Gastroesophageal sphincter (tissue), 3 donors: ENCODE measurements around the gene ZNF503.

ENCODE experiments used
- CTCF ChIP-seq, 4 experiments: fragments of 200-600 bp in 2 of 4; fragments of 450-650 bp in 2 of 4; sonication (generic) in 1 of 4; IDR thresholded peaks; one replicate each; pipeline ENCODE4 v1.5.1; 2017 to 2019; ENCODE audit warnings: antibody characterized with exemption in 4 of 4, mild to moderate bottlenecking in 2 of 4, moderate library complexity in 2 of 4
- POLR2A ChIP-seq, 2 donors: fragments of 450-650 bp; IDR thresholded peaks; one replicate each; pipeline ENCODE4 v1.6.1; 2017; ENCODE audit warnings: antibody characterized with exemption in 2 of 2, mild to moderate bottlenecking in 2 of 2, moderate library complexity in 1 of 2

GRCh38 chr10:75371010-75371409, 30.6 kb downstream of the ZNF503 start:
- TF ChIP-seq POLR2A (IDR thresholded peaks at IDR 0.05) (no peak), CTCF (IDR thresholded peaks at IDR 0.05) (no peak)
